GM12872 (cell line): ENCODE measurements around the gene TMEM40.

Source experiments
- CTCF ChIP-seq: IDR thresholded peaks from 3 replicates; pipeline ENCODE4 v1.5.1; 2011; ENCODE audit warnings: low read depth, mild to moderate bottlenecking, low read length, moderate library complexity; ENCODE audit not compliant: insufficient read depth

TMEM40 gene

GRCh38 chr3:12746419-12746818 is 12.6 kb downstream of the TMEM40 start:
- TF ChIP-seq CTCF, result no peak

- no peak for TF ChIP-seq CTCF
Measured at GRCh38 chr3:12744326-12744725, 14.7 kb downstream of the TMEM40 start.

GRCh38 chr3:12743583-12743982 is 15.5 kb downstream of the TMEM40 start:
- no peak for TF ChIP-seq CTCF

- TF ChIP-seq CTCF, result no peak
Measured at GRCh38 chr3:12742330-12743107, 16.5 kb downstream of the TMEM40 start.

- TF ChIP-seq CTCF, result no peak
Measured at GRCh38 chr3:12741209-12741608, 17.9 kb downstream of the TMEM40 start.

- no peak for TF ChIP-seq CTCF
Measured at GRCh38 chr3:12737833-12738232, 21.2 kb downstream of the TMEM40 start.

GRCh38 chr3:12737319-12737718 is 21.7 kb downstream of the TMEM40 start:
- no peak for TF ChIP-seq CTCF

GRCh38 chr3:12734960-12735359 is 24.1 kb downstream of the TMEM40 start:
- TF ChIP-seq CTCF, result no peak
